Cardiac muscle cell (in vitro differentiated cells and primary cell): ENCODE data around the gene GLS. TPM values are rescaled to one million over a fixed set of nuclear protein-coding genes. Genes with fewer than 3 reads are reported as not detected.

ENCODE experiments used
- DNase-seq, 2 donors: peaks; one replicate each; pipeline versions ENCODE4 v3.0.0 to v3.0.0-alpha.2; 2010 to 2017; ENCODE audit warnings: low read depth in 1 of 2, low spot score in 1 of 2
- H3K27ac ChIP-seq: fragments of 200-600 bp; sonication (generic); 2 replicates; pipeline ENCODE4 v1.5.1; 2016
- H3K27me3 ChIP-seq: fragments of 200-600 bp; sonication (generic); 2 replicates; pipeline ENCODE4 v1.6.0; 2016; ENCODE audit warnings: control low read depth
- H3K36me3 ChIP-seq: fragments of 200-600 bp; sonication (generic); 2 replicates; pipeline ENCODE4 v1.5.1; 2016; ENCODE audit warnings: control low read depth
- H3K4me1 ChIP-seq: fragments of 200-600 bp; sonication (generic); 2 replicates; pipeline ENCODE4 v1.8.1; 2017; ENCODE audit warnings: low read depth, mild to moderate bottlenecking, mixed run types
- H3K4me3 ChIP-seq: fragments of 200-600 bp; sonication (generic); 2 replicates; pipeline ENCODE4 v1.5.1; 2016; ENCODE audit warnings: mild to moderate bottlenecking
- H3K9me3 ChIP-seq: fragments of 200-600 bp; sonication (generic); 2 replicates; pipeline ENCODE4 v1.5.1; 2017; ENCODE audit warnings: low read depth, mild to moderate bottlenecking, control low read depth
- CTCF ChIP-seq: IDR thresholded peaks from 2 replicates; pipeline ENCODE4 v1.5.1; 2012; ENCODE audit warnings: low read depth, mild to moderate bottlenecking, low read length
- polyA plus RNA-seq: library from polyadenylated mRNA; unstranded; fragments of >200 nt; fragmentation: Nextera tagmentation; extraction: Ambion mirVana; gene quantifications from 2 replicates; pipeline ENCODE4 v1.2.1, GENCODE V29; 2016
- total RNA-seq: library from RNA; depleted of rRNA; stranded (reverse); fragments of >200 nt; gene quantifications from 2 replicates; pipeline ENCODE4 v1.2.3, GENCODE V29; 2016

The GLS gene
- total and polyA plus RNA-seq, 2 experiments from 2014 or later: 35.2 to 80.8 TPM

DNA sequence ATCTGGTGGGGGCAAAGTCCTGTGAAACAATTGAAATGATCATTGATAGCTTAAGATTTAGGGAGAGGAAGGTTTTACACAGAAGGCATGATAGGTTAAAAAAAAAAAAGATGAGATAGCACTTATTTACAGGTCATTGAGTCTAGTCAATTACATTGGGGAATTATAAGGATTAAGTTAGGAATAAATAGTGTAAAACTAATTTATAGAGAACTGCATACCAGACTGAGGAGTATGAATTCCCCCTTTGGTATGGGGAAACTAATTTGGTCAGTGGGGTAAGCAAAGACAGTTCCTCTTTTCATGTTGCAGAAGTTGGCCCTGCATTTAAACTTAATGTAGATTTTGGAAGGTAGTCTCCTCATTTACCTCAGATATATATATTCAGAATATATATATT is 10.8 kb downstream of the GLS start:
- no peak for TF ChIP-seq CTCF
- Histone ChIP-seq H3K9me3 (no peaks in the 10 kb centered on the region), H3K4me1 (peaks cover 28% of the 10 kb centered on the region), H3K4me3 (no peak overlapping the region), H3K27ac (peak overlapping the region; percentile 42), H3K36me3 (no peaks in the 10 kb centered on the region), H3K27me3 (no peaks in the 10 kb centered on the region)
- no peak for DNase-seq

- TF ChIP-seq CTCF: no peak
- peaks cover 33% of the 10 kb centered on the region for H3K4me1 ChIP-seq
- peak overlapping the region; percentile 42 for H3K27ac ChIP-seq
- no peaks in the 10 kb centered on the region for H3K9me3 ChIP-seq
- H3K27me3 ChIP-seq: no peaks in the 10 kb centered on the region
- H3K4me3 ChIP-seq: no peak overlapping the region
- DNase-seq: no peak
- H3K36me3 ChIP-seq: no peaks in the 10 kb centered on the region
These were observed 11.3 kb downstream of the GLS start for GRCh38 chr2:190891889-190892288.

- no peaks in the 10 kb centered on the region for H3K36me3 ChIP-seq
- no peaks in the 10 kb centered on the region for H3K27me3 ChIP-seq
- peaks cover 42% of the 10 kb centered on the region for H3K4me1 ChIP-seq
- no peak for TF ChIP-seq CTCF
- no peak overlapping the region for H3K4me3 ChIP-seq
- no peak for DNase-seq
- H3K27ac ChIP-seq: no peak overlapping the region
- no peaks in the 10 kb centered on the region for H3K9me3 ChIP-seq
These were observed 12.5 kb downstream of the GLS start for GRCh38 chr2:190893157-190893556.

GRCh38 chr2:190896477-190896876 is 15.9 kb downstream of the GLS start:
- Histone ChIP-seq H3K36me3 (peaks cover 14% of the 10 kb centered on the region), H3K27ac (peak overlapping the region; percentile 92)
- TF ChIP-seq CTCF: no peak

GRCh38 chr2:190903693-190904450 is 23.3 kb downstream of the GLS start:
- DNase-seq: no peak
- Histone ChIP-seq H3K4me1 (no peaks in the 10 kb centered on the region), H3K4me3 (no peak overlapping the region), H3K27ac (no peak overlapping the region), H3K9me3 (no peaks in the 10 kb centered on the region), H3K36me3 (peaks cover 53% of the 10 kb centered on the region), H3K27me3 (no peaks in the 10 kb centered on the region)
- no peak for TF ChIP-seq CTCF

More at GRCh38 chr2:190896477-190896876, 15.9 kb downstream of the GLS start:
- Histone ChIP-seq H3K27me3 (no peaks in the 10 kb centered on the region), H3K4me1 (peaks cover 33% of the 10 kb centered on the region), H3K9me3 (no peaks in the 10 kb centered on the region), H3K4me3 (no peak overlapping the region)
- peak; percentile 49 to 51 for DNase-seq
